NCI-H526 treated with DMSO at 0.1 percent for 48 hours (cell line): ENCODE measurements around the gene MRI1.
"Not testable (repeated sequence)": the region's sequence is repeated elsewhere in the genome, so short reads cannot be mapped to it uniquely, and the experiment has no call there.

ENCODE experiments used
- DNase-seq: peaks from one replicate; lab custom pipeline; 2025; lab: John Stamatoyannopoulos, UW

The MRI1 gene

DNA sequence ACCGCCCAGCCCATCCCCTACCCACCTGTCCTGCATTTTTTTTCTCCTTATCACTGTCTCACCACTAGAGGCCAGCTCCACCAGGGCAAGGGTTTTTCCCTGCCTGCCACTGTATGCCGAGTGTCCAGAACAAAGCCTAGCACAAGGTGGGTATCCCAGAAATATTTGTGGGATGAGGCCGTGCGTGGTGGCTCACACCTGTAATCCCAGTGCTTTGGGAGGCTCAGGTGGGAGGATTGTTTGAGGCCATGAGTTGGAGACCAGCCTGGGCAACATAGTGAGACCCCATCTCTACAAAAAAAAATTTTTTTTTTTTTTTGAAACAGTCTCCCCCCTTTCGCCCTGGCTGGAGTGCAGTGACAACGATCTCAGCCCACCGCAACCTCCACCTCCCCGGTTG, 2.9 kb upstream of the MRI1 start:
- no peak for DNase-seq

DNA sequence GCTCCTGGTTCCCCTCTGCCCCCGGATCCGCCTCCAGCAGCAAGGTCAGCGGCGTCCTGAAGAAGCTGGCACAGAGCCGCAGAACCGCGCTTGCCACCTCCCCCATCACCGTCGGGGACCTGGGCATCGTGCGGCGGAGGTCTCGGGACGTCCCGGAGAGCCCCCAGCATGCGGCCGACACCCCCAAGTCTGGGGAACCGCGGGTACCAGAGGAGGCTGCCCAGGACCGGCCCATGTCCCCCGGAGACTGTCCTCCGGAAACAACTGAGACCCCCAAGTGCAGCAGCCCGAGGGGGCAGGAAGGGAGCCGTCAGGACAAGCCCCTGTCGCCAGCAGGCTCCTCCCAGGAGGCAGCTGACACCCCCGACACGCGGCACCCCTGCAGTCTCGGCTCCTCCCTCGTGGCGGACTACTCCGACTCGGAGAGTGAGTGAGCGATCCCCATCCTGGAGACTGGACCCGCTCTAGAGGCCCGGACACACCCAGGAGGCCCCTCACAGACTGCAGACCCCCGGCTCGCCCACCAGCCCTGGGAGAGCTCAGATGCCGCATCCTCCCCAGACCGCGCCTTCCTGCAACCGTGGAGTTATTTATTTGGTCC, 1.6 kb upstream of the MRI1 start:
- DNase-seq, result no peak

GRCh38 chr19:13763265-13763664, 1.1 kb upstream of the MRI1 start:
- DNase-seq, result no peak

DNA sequence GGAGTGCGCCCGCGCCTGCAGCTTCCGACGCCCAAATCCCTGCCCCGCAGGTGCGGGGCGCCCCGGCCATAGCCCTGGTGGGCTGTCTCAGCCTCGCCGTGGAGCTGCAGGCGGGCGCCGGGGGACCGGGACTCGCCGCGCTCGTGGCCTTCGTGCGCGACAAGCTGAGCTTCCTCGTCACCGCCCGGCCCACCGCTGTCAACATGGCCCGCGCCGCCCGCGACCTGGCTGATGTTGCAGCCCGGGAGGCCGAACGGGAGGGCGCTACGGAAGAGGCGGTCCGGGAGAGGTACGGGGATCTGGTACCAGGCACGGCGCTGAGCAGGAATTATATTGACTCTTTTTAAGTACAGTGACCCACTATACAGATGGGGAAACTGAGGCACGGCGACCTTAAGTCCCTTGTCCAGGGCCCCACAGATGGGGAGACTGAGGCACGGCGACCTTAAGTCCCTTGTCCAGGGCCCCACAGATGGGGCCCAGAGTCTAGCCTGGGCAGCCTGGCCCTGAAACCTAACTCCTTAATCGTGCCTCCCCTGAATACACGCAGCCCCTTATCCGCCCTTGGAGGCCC, 586 bp downstream of the MRI1 start:
- DNase-seq, result no peak

DNA sequence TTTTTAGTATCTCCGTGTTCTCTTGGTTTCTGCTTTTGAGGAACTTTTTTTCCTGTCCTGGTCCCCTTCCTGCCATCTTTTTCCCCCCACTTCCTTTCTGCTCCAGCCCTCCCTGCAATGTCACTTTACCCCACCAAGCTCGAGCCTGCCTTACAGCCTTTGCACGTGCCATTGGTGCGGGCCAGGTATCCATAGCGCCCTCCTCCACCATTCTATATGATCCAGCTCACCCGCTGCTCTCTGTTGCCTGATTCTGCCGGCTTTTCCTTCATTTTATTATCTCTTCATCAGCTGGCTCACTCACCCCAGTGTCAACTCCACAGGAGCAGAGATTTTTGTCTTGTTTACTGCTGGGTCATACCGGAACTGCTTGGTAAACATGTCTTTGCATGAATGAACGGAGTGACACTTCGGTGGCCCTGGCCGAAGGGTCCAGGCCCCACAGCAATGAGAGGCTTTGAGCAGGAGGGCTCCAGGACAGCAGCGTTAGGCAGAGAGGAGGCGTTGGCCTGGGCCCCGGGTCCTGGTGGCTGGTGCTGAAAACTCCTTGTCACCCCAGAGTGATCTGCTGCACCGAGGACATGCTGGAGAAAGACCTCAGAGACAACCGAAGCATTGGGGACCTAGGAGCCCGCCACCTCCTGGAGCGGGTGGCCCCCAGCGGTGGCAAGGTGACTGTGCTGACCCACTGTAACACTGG, 1.2 kb downstream of the MRI1 start:
- no peak for DNase-seq

- no peak for DNase-seq
Measured at GRCh38 chr19:13766095-13766481, 1.8 kb downstream of the MRI1 start.

- no peak for DNase-seq
Measured at GRCh38 chr19:13768510-13768909, 4.2 kb downstream of the MRI1 start.

DNA sequence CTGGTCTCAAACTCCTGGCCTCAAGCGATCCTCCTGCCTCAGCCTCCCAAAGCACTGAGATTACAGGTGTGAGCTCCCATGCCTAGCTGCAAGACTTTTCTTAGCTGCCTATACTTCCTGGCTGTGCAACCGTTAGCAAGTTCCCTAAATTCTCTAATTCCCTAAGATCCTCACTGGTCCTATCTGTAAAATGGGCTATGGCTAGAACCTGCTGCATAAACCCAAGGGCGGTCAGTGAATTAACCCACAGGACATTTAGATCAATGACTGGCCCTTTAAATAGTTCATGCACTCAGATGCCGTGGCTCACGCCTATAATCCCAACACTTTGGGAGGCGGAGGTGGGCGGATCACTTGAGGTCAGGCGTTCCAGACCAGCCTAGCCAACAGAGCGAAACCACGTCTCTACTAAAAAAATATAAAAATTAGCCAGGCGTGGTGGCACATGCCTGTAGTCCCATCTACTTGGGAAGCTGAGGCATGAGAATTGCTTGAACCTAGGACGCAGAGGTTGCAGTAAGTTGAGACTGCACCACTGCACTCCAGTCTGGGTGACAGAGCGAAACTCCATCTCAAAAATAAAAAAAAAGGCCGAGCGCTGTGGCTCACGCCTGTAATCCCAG, 5.8 kb downstream of the MRI1 start:
- DNase-seq, result no peak

DNA sequence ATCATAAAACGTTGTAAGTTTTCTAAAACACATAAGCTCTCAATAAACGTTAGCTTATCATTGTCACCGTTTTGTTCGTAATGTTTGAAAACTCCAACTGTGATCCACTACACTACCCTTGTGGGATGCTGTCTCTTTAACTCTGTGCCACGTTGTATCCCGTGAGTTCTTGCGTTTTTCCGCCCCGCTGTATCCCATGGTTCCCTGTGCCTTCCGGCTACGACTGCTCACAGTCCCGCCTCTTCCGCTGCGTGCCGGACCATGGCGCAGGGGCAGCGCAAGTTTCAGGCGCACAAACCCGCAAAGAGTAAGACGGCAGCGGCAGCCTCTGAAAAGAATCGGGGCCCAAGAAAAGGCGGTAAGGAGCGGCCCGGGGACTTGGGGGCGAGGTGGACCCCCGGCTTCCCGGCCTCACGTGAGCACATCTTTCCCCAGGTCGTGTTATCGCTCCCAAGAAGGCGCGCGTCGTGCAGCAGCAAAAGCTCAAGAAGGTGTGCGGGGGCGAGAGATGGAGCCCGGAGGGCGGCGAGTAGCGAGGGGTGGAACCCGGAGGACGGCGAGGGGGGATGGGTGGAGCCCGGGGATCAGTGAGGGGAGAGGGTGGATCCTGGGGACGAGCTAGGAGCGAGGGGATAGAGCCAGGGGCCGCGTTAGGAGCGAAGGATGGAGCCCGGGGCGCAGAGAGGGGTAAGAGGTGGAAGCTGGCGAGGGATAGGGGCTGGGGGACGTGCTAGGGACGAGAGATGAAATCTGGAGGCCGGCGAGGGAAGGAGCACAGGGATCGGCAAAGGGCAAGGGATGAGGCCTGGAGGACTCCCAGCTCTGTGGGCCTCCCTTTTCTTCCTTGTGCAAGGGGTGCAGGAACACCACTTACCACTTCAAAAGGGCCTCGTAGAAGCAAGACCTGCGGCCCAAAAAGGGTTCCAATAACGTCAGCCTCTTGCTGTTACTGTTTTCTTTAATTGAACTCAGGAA, 10.2 kb downstream of the MRI1 start, which contains the start of gene C19orf53:
TSS of gene C19orf53 (plus strand) at position 240 of the 975 bp plus-strand sequence. CDS start at position 262, 22 bp downstream.
- DNase-seq, result peak; percentile 78

DNA sequence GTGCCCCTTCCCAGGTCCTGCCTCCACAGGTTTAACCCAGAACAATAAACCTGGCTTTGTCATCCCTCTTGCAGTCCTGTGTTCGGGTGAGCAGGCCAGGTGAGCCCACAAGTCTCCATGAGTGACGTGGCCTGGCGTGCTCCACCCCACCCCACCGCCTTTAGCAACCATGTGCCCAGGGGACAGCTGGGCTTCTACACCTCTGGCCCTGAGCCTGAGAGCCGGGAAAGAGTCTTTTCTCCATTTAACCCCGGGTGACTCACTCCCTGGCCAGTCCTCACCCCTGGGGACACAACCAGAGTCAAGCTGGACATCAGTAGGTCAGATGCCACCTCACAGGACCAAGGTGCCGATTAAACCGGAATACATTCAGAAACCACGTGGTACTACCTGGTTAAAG, 14.1 kb downstream of the MRI1 start:
- no peak for DNase-seq

DNA sequence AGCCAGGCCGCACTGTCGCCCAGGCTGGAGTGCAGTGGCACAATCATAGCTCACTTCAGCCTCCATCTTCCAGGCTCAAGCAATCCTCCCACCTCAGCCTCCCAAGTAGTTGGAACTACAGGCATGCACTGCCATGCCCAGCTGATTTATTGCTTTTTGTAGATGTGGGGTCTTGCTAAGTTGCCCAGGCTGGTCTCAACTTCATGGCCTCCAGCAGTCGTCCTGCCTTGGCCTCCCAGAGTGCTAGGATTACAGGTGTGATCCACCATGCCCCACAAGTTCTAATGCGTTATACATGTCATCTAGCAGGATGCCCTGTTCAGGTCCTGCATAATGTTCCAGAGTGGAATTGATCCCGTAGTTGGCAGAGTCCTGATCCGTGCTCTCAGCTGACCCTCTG, 14.5 kb downstream of the MRI1 start:
- DNase-seq, result no peak

GRCh38 chr19:13779794-13780193, 15.5 kb downstream of the MRI1 start:
- not testable (repeated sequence) for DNase-seq

GRCh38 chr19:13781547-13781946, 17.2 kb downstream of the MRI1 start:
- no peak for DNase-seq

GRCh38 chr19:13782537-13782936, 18.2 kb downstream of the MRI1 start:
- DNase-seq, result no peak

GRCh38 chr19:13783565-13784500, 19.5 kb downstream of the MRI1 start:
- peak; percentile 27 for DNase-seq

- DNase-seq, result no peak
Measured at GRCh38 chr19:13784731-13785452, 20.6 kb downstream of the MRI1 start.

DNA sequence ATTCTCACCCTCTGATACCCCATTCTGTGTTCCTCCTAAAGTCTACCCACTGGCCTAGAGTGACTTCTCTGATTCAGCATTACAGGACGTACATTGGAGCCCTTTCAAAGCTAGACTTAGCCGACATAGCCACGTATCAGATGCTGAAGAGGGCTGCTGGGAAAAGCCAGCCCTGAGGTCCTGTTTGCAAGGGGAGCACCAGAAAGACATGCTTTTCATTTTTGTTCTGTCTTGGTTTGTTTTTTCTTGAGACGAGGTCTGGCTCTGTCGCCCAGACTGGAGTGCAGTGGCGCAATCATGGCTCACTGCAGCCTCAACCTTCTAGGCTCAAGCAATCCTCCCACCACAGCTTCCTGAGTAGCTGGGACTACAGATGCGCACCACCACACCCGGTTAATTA, 24.7 kb downstream of the MRI1 start:
- DNase-seq, result no peak

DNA sequence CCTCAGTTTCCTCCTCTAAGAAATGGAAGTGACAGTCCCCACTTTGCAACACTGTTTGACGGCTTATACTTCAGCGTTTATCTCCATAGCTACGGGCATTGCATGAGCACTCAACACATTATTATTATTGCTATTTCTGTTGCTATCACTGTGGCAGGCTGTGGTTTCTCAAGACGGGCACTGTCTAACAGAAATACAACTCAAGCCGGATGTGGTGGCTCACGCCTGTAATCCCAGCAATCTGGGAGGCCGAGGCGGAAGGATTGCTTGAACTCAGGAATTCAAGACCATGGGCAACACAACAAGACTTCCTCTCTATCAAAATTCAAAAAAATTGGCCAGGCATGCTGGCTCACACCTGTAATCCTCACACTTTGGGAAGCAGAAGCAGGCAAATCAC, 26.0 kb downstream of the MRI1 start:
- DNase-seq, result no peak

DNA sequence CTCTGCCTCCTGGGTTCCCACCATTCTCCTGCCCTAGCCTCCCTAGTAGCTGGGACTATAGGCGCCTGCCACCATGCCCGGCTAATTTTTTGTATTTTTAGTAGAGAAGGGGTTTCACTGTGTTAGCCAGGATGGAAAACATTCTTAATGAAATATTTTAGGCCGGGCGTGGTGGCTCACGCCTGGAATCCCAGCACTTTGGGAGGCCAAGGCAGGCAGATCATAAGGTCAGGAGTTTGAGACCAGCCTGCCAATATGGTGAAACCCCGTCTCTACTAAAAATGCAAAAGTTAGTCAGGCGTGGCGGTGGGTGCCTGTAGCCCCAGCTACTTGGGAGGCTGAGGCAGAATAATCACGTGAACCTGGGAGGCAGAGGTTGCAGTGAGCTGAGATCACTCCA, 29.0 kb downstream of the MRI1 start:
- DNase-seq, result not testable (repeated sequence)

- no peak for DNase-seq
Measured at GRCh38 chr19:13794398-13794756, 30.1 kb downstream of the MRI1 start.
